Measurements from ENCODE around the gene DDX31.
"Not testable (repeated sequence)": the region's sequence is repeated elsewhere in the genome, so short reads cannot be mapped to it uniquely, and the experiment has no call there.

Gene DDX31

DNA sequence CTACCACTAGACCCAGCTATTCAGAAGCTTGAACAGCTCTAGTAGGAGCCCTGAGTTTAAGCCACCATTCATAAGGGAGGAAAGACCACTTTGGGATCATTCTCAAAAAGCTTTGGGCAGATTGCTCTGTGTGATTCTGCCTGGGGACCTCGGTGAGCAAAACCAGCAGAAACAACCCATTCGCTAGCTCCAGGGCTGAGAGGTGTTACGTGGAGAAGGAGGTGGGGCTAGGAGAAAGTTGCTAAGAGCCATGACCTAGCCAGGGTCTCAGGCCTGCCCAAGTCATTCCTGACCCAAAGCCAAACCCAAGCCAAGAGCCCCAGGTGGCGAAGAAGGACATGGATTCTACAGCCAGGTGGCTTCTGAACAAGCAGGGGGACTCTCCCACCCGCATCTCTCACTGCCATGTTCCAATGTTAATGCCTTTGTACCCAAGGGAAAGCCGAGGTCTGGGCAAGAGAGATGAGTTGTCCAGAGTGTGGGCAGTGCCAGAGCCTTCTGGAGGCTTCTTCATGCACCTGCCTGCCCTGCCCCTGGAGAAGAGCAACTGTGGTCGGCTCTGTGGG, 91.3 kb downstream of the DDX31 start:
- no peak for DNase-seq (ENCODE audit: low read depth)

DNA sequence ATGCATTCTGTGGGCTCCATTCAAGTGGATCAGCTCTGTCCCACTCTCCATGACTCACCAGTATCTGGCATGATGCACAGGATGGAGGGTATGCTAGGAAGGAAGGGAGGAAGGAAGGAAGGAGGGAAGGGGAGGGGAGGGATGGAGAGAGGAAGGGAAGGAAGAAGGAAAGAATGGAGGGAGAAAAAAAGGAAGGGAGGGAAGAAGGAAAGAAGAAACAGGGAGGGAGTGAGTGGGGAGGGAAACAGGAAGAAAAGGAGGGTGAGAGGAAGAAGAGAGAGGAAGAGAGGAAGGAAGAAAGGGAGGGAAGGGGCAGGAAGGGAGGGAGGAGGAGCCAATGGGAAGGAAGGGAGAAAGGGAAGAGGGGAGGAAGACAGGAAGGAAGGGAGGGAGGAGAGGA, 92.7 kb downstream of the DDX31 start:
- no peak for DNase-seq (ENCODE audit: low read depth)

DNA sequence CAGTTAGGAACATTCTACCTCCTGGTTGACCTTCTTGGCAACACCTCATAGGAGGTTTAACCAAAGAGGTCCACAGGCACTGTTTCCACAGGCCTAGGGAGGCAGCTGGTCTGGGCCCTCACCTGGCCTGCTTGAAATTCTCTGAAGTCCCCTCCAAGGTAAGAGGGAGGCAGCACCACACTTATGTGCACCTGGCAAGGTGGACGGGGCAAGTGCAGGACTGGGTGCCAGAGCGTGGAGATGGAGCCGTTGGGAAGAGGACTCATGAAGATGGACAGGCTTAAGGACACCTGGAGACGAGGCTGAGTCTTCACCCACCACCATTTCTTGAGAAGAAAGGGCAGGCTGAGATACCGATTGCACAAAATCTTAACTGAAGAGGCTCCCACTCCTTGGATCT, 94.0 kb downstream of the DDX31 start:
- no peak for DNase-seq (ENCODE audit: low read depth)

DNA sequence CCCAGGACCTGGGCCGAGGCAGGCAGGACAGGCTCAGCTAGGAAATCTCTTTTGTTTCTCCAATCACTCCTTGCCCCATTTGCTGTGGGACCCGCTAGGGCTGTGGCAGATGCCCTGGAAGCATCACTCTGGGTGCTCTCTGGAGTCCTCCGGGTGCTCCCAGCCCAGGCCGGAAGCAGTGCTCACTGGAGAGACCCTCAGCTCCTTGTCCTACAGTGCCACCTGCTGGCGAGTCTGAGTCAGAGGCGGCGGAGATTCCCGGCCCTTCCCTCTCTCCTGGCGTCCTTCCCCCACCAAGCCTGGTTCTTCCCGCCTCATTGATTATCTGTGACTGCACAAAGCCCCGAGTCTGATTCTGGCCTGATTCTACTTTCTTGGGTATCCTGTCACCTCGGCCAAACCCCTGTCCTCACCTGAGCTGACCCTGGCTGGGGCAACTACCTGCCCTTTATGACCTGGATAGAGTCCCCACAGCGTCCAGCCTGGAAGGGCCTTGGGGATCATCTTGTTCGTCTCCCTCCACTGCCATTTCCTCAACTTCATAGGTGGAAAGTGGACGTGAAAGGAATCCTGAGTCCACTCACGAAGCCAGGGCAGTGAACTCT, 94.7 kb downstream of the DDX31 start:
- DNase-seq (ENCODE audit: low read depth) = peak; percentile 53

DNA sequence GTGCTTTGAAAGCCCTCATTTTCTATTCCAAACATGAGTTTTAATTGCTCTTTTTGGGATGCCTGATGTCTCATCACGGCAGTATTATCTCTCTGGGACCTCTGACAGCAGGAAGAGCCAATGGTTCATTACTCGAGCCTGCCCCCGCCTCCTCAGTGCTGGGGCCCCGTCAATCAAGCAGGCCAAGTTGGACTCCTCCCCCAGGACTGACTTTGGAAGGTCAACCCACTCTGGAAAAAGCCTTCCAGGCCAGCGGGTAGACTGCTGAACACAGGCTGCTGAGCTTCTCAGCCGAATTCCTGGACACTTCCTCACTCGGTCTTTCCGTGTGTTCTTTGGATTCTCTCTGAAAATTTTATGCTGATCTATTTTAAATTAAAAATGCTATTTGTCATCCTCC, 96.9 kb downstream of the DDX31 start:
- DNase-seq (ENCODE audit: low read depth) = no peak

DNA sequence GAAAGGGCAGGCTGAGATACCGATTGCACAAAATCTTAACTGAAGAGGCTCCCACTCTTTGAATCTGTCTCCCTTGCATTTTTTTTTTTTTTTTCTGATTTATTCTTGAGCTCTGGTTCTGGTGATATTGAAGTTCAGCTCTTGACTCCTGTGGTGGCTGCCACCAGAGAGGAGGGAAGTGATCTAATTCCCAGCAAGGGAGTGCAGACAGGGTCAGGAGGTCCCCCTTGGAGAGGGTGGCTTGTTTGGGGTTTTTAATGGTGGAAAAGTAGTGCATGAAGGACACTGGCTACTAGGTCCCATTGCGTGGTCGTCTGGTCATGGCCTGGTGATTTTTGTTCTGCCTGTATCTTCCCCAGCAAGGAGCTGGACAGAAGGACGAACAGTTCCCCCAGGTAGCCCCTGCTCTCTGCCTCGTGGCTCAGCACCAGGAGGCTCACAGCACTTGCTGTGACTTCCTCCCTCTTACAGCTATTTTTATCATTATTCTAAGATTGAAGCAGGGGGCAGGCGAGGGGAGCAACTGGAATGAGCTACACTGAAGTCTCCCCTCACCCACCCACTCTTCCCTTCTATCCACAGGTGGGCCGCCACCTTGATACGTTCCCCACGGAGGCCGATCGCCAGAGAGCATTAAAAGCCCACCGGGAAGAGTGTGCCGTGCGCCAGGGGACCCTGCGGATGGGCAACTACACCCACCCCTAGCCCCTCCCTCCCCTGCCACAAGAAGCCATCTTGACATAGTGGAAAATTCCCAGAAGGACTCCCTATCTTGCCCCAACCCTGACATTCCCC, 97.8 kb downstream of the DDX31 start:
- DNase-seq (ENCODE audit: low read depth) = no peak

DNA sequence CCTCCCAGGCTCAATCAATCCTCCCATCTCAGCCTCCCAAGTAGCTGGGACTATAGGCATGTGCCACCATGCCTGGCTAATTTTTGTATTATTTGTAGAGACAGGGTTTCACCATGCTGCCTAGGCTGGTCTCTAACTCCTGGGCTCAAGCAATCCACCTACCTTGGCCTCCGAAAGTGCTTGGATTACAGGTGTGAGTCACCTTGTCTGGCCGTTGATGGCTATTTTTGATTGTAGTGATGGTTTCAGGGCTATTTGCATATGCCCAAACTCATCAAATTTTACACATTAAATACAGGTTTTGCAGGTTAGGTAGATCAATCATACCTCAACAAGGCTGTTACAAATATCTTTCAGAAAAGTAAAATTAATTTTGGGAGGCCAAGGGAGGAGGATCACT, 101.0 kb downstream of the DDX31 start:
- not testable (repeated sequence) for DNase-seq (ENCODE audit: low read depth)

DNA sequence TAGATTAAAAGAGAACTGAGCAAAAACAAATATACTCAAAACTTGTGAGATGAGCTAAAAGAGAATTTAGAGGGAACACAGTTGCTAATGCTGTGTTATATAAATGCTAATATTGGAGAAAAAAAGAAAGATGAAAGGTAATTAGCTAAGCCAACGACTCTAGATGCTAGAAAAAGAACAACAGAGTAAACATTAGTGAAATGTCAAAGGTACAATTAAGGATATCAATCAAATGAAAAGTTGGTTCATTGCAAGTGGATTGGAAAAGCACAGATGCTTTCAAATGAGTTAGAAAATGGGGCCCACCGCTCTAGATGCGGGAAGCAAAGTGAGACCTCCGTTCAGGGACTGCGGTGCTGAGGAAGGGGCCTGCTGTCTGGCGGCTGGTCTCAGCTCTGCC, 105.3 kb downstream of the DDX31 start:
- DNase-seq (ENCODE audit: low read depth) = no peak

DNA sequence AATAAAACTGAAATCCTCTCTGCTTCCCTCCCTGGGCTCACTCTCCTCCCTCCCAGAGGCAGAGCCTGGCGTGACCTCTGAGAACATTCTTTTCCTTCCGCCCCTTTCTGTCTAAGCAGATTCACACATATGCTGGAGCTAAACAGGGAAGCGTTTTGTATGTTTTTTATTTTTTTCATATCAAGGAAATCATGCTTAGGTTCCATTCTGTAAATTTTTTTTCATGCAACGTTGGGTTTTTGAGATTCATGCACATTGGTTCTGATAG, 107.5 kb downstream of the DDX31 start:
- DNase-seq (ENCODE audit: low read depth) = no peak

DNA sequence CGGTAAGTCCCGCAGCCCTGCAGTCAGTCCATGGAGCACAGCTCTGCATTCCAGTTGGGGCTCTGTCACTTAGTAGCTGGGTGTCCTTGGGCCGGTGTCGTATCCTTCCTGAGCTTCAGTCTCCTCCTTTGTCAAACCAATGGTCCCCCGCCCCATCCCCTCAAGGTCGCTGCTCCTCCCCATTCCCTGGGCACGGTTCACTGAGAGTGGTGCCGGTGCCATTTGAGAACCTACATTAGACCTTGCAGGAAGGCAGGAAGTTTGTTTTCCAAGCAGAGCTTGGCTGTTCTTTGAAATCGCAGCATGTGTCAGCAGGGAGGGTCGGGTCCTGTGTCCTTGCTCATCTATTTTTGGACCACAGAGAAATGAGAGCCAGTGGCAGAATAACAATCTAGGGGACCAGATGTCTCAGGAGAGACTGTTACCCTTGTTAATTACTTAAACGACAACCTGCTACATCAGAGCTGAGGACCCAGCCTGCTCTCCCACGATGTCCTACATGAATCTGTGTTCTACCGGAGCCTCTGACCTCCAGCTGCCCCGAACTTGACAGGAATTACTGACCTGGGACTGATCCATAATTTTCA, 109.1 kb downstream of the DDX31 start:
- DNase-seq (ENCODE audit: low read depth) = no peak

DNA sequence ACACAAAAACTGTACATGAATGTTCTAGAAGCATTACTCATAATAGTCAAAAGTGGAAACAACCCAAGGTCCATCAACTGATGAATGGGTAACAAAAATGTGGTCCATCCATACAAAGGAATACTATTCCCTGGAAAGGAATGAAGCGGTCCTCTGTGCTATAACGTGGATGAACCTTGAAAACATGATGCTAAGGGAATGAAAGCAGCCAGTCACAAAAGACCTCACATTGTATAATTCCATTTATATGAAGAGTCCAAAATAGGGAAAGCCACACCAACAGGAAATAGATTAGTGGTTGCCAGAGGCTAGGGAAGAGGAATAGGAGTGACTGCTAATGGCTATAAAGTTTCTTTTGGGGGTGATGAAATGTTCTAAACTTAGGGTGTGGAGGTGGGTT, 110.1 kb downstream of the DDX31 start:
- DNase-seq (ENCODE audit: low read depth) = no peak

DNA sequence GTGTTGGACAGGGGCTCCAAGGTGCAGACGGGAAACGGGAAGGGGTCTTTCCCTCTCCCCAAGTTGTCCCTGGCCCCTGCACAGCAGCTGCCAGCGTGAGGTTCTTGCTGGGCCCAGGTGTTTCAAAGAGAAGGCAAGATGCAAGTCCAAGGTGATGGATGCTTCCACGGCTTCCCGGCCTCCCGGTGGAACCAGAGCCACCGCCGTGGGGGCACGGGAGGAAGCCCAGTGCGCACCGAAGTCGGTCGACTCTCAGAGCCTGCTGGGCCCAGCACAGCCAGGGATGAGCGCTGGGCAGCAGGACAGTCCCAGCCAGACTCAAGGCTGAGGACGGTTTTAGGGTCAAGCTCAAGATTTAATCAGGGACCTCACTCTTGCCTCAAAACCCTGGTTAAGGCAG, 112.6 kb downstream of the DDX31 start:
- no peak for DNase-seq (ENCODE audit: low read depth)

DNA sequence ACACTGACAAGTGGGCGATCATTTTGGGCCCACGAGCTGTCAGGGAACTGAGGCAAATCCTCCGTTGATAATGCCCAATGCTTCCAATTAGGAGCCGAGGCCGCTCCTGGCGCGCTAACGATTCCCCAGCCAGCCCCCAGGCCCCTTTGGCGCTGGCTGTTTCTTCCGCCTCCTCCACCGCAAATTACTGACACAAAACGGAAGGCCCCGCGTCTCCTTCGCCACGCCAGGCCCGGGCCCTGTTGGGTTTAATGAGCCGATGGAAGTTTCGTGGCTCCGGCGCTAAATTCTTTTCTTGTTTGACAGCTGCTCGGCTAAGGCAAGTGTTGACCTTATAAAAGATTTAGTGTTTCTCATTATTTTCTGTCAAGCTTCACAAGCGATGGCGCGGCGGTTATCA, 113.1 kb downstream of the DDX31 start:
- DNase-seq (ENCODE audit: low read depth) = no peak

DNA sequence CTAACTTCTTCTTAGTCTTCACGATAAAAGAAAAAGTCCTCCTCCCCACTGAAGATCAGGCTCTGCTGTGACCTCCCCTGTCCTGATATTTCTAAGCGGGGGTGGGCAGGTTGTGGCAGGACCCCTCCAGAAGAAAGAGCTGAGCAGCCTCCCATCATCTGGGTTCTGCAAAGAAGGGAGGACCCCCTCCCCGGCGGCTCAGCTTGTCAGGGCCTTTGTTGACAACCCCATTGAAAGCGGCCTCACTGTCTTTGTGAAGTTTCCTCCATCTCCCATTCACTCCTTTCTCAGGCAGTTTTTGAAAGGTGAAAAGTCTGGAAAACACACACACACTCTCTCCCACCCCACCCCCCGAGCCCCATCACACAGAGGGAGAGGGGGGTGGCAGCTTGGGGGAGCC, 113.5 kb downstream of the DDX31 start:
- DNase-seq (ENCODE audit: low read depth) = no peak

DNA sequence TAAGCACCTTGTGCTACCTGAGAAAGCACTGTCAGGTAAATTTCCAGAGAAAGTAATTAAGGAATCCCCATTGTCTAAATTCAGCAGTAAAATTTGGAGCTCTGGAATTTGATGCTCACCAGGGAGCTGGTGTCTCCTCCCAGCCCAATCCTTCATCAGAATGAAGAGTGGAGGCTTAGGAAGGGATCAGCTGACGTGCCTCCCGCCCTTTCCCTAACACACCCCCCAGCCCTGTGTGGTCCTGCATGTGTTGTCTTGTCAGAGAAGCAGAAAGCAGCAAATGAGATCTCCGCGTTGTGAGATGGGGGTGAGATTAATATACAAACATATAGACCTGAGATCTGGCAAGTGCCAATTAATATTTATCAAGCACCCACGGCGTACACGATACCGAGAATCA, 114.3 kb downstream of the DDX31 start:
- no peak for DNase-seq (ENCODE audit: low read depth)

DNA sequence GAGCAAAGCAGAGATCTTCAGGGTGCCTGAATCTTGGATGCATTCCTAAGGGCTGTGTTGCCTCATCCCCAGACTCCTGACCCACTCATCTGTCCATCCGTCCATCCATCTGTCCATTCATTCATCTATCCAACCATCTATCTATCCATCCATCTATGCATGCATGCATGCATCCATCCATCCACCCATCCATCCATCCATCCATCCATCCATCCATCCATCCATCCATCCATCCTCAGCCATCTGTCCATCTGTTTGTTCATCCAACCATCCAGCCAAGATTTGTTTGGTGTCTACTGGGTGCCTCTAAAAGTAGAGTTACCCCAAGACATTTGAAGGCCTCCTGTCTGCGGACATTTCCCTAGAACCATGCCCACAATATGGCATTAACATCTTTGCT, 115.0 kb downstream of the DDX31 start:
- no peak for DNase-seq (ENCODE audit: low read depth)

DNA sequence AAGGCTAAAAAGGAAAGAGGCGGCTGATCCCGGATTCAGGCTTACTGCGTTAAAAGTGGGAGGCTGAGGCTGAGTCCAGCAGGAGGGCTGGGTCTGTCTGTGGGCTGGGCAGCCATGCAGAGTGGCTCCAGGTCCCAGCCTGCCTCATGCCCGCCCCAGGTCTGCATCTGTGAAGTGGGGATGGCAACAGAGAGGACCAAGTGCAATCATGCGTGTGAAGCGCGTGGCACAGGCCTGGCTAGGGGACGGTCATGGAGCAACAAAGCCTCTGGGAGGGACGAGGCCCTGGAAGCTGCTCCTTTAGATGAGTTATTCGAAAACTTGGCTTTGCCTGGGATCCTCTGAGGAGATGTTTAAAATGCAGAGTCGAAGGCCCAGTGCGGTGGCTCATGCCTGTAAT, 117.7 kb downstream of the DDX31 start:
- DNase-seq (ENCODE audit: low read depth) = no peak

DNA sequence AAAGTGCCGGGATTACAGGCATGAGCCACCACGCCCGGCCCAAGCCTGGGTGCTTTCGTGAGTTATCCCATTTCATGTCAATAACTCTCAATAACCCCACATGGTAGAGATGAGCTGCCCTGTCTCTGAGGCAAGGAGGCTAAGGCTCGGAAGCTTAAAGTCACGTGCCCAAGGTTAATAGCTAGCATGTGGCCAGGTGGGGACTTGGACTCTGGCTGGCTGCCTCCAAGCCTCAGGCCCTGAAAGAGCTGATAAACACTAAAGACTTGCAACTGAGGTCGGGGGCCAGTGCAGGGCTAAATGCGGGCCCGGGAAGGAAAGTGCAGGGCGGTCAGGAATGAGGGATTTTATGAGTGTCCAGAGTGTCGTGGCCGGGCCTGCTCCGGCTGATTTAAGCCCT, 118.2 kb downstream of the DDX31 start:
- DNase-seq (ENCODE audit: low read depth) = no peak

DNA sequence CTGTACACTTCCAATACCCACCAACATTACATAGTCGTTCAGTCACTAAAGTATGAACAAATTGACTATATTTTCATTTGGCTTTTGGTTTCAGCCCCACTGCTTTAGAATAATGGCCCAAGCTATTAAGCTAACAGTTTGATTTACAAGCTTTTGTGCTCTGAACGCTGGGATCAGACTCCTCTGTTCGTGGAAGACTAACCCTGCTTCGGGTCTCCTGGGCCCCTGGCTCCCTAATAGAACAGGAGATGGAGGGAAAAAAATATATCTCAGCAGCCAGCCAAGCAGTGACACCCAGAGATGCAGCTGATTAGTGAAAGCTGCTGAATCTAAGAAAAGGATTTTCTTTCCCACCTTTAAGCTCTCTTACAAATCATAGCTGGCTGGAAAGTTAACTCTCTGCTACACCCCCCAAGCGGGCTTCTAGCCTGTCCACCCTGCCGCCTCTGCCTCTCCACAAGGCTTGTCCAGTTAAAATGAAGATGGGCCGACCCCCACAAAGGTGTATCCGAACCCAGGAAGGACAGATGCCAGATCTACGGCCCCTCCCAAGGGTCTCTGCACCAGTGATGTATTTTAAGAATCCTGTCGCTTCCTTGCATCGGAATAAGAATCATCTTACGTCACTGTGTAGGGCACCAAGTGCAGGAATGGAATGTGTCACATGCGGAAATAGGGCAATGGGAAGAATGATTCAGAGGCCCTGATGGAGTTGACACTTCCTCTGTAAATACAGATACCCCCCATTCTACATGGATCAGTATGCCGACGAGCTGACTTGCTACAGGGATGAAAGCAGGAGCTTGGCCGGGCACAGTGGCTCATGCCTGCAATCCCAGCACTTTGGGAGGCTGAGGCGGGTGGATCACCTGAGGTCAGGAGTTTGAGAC, 120.8 kb downstream of the DDX31 start:
- no peak for DNase-seq (ENCODE audit: low read depth)

DNA sequence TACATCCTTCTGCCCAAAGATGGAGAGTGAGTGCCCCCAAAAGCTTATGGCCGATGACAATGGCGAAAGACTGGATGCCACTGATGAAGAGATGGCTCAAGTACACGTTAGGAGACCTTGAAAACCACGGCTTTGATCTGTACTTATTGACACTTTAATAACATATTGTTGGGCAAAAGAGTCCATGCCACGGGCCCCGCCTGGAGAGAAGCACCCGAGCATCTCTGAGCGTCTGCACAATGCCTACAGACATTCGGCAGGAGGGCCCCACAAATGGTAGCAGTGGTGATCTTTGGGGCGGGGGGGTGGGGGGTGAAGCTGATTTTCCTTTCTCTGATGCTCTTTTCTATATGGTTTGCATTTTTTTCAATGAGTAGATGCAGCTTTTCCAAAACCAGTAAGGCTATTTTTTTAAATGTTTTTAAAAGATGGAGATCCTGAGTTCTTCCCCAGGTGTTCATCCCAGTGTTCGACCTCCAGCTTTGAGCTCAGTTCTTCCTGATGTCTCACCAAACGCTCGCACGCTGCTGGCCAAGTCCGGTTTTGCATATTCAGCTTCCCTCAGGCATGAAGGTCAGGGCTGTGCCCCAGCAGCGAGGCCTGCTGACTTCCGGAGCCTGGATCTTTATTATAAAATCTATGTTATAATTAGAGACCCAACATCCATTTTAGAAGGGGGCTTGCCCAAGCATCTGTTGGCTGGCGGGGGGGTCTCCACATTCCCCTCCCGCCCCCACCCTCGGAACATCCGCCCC, 121.6 kb downstream of the DDX31 start:
- DNase-seq (ENCODE audit: low read depth) = no peak

DNA sequence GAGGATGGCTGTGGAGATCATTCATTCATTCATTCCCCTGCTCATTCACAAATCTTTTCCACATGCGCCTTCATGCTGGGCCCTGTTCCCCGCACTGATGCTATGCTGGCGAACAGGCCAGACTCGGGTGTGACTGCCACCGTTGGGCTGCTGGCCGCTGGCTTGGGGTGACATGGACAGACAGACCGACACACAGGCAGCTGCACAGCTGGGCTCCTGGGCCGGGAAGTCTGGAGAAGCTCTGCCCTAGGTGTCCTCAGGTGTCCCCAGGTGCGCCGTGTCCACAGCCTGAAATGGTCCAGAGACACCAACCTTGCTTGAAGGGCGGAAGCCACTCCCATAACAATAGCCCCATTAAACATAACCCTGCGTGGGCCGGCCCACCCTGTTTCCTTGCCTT, 122.3 kb downstream of the DDX31 start:
- DNase-seq (ENCODE audit: low read depth) = no peak

DNA sequence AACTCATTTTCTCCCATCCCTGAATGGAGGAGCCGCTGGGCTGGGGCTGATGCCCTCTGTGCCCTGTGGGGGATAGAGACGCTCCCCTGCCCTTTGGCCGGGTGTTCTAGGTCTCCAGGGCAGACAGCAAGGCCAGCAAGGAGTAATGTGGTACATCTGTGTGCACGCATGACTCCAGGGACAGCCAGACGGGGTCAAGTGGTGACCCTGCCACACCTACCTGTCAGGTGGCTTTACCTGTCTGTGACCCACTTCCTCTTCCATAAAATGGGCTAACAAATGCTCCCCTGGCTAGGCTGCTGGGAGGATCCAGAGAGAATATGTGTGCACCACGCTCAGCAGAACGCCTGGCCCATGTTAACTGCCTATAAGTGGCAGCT, 122.7 kb downstream of the DDX31 start:
- DNase-seq (ENCODE audit: low read depth) = no peak
